ENCODE measurements around the gene PCSK9. TPM values are rescaled to one million over a fixed set of nuclear protein-coding genes. Genes with fewer than 3 reads are reported as not detected.
A peak's percentile ranks its signal among the peaks of the same experiment; 100 is the strongest.
"Not testable (repeated sequence)": the region's sequence is repeated elsewhere in the genome, so short reads cannot be mapped to it uniquely, and the experiment has no call there.

Gene PCSK9
- total RNA-seq, 4 donors from 2014 or later: 0.13 to 0.64 (median 0.23) TPM; not detected in 1

GRCh38 chr1:55015731-55016620, 23.4 kb upstream of the PCSK9 start:
- Histone ChIP-seq H3K9me3 (no peaks in the 10 kb centered on the region), H3K36me3 (no peaks in the 10 kb centered on the region), H3K4me3 (no peak overlapping the region), H3K4me1 (no peaks in the 10 kb centered on the region), H3K27me3 (peaks cover 67% of the 10 kb centered on the region), H3K27ac (no peak overlapping the region)
- no peak for TF ChIP-seq CTCF (IDR thresholded peaks at IDR 0.05)
- TF ChIP-seq POLR2AphosphoS5 (IDR thresholded peaks at IDR 0.05): no peak
- no peak for TF ChIP-seq EP300 (IDR thresholded peaks at IDR 0.05)
- no peak for TF ChIP-seq POLR2A (IDR thresholded peaks at IDR 0.05)
- no peak for ATAC-seq
- 56 to 72% methylated on average over 6 to 7 of the region's 12 CpGs for WGBS, 2 donors (ENCODE audit: low coverage in 1 of 2)

DNA sequence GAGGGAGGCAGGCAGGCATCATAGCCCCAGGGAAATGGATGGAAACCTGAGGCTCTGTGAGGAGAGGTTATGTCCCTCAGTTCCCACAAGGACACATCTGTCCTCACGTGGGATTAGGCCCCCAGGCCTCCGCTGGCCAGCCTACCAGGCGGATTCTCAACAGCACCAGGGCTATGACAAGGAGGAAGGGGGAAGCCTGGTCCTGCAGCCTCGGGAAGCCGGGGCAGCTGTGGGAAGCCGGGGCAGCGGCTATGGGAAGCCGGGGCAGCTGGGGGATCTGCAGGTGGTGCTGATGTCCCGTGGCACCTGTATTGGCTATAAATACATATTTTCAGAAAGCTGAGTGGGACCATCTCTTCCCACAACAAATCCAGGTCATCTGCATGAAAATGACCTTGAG, 21.0 kb upstream of the PCSK9 start:
- 83 to 87% methylated on average over 6 to 7 of the region's 9 CpGs for WGBS, 2 donors (ENCODE audit: low coverage in 1 of 2)
- Histone ChIP-seq H3K27me3 (peaks cover 57% of the 10 kb centered on the region), H3K27ac (no peak overlapping the region), H3K4me3 (no peak overlapping the region), H3K36me3 (no peaks in the 10 kb centered on the region), H3K9me3 (no peaks in the 10 kb centered on the region), H3K4me1 (no peaks in the 10 kb centered on the region)
- TF ChIP-seq POLR2AphosphoS5 (IDR thresholded peaks at IDR 0.05) (no peak), CTCF (IDR thresholded peaks at IDR 0.05) (no peak), POLR2A (IDR thresholded peaks at IDR 0.05) (no peak), EP300 (IDR thresholded peaks at IDR 0.05) (no peak)
- ATAC-seq: no peak

- peak; percentile 98 for ATAC-seq
- 31 to 37% methylated on average over 6 to 9 of the region's 15 CpGs for WGBS, 2 donors (ENCODE audit: low coverage in 1 of 2)
These were observed 17.3 kb upstream of the PCSK9 start for GRCh38 chr1:55021942-55022546.

DNA sequence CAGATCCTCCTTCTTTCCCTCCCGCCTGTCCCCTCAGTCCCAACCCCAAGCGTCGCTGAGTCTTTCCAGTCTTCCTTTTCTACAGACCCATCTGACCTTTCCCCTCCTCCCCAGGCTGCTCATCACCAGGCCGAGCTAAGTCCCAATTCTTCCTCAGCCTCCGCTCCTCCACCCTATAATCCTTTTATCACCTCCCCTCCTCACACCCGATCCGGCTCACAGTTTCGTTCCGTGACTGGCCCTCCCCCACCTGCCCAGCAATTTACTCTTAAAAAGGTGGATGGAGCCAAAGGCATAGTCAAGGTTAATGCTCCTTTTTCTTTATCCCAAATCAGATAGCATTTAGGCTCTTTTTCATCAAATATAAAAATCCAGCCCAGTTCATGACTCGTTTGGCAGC, 15.2 kb upstream of the PCSK9 start:
- 72 to 78% methylated on average over 9 of the region's 10 CpGs for WGBS, 2 donors (ENCODE audit: low coverage in 1 of 2)
- H3K27ac ChIP-seq, ATAC-seq, H3K36me3 ChIP-seq, H3K9me3 ChIP-seq, H3K4me1 ChIP-seq, H3K4me3 ChIP-seq: not testable (repeated sequence)
- peaks cover 15% of the 10 kb centered on the region for H3K27me3 ChIP-seq

More at GRCh38 chr1:55021942-55022546, 17.3 kb upstream of the PCSK9 start:
- Histone ChIP-seq H3K4me1 (no peaks in the 10 kb centered on the region), H3K27ac (no peak overlapping the region), H3K36me3 (no peaks in the 10 kb centered on the region), H3K4me3 (no peak overlapping the region), H3K27me3 (peaks cover 31% of the 10 kb centered on the region), H3K9me3 (no peaks in the 10 kb centered on the region)
- TF ChIP-seq POLR2AphosphoS5 (IDR thresholded peaks at IDR 0.05) (no peak), EP300 (IDR thresholded peaks at IDR 0.05) (no peak), CTCF (IDR thresholded peaks at IDR 0.05) (peak in 3 of 4 experiments; percentile 63 to 81 (median 72)), POLR2A (IDR thresholded peaks at IDR 0.05) (no peak)

DNA sequence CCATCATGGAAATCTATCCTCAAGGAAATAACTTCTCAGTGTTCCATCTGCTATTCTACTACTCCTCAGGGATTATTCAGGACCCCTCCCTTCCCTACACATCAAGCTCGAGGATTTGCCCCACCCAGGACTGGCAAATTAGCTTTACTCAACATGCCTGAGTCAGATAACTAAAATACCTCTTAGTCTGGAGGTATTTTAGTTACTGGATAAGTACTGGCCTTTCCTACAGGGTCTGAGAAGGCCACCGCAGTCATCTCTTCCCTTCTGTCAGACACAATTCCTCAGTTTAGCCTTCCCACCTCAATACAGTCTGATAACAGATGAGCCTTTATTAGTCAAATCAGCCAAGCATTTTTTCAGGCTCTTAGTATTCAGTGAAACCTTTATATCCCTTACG, 12.7 kb upstream of the PCSK9 start:
- not testable (repeated sequence) for H3K9me3 ChIP-seq, H3K4me1 ChIP-seq, H3K36me3 ChIP-seq, H3K27ac ChIP-seq, ATAC-seq, H3K4me3 ChIP-seq
- peaks cover 20% of the 10 kb centered on the region for H3K27me3 ChIP-seq
- 67 to 72% methylated on average over 2 to 3 of the region's 3 CpGs for WGBS, 2 donors (ENCODE audit: low coverage in 1 of 2)

DNA sequence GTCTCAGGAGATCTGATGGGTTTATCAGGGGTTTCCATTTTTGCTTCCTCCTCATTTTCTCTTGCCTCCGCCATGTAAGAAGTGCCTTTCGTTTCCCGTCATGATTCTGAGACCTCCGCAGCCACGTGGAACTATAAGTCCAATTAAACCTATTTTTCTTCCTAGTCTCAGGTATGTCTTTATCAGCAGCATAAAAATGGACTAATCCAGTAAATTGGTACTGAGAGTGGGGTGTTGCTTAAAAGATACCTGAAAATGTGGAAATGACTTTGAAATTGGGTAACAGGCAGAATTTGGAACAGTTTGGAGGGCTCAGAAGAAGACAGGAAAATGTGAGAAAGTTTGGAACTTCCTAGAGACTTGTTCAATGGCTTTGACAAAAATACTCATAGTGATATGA, 8.2 kb upstream of the PCSK9 start:
- whole genome bisulfite sequencing, 2 donors (ENCODE audit: low coverage in 1 of 2): 97% methylated on average over 5 of the region's 5 CpGs; no CpG with 5 or more reads in 1 of the 2 donors

More for the DNA sequence above, 8.2 kb upstream of the PCSK9 start:
- H3K4me3 ChIP-seq, H3K36me3 ChIP-seq, ATAC-seq, H3K9me3 ChIP-seq, H3K27ac ChIP-seq, H3K4me1 ChIP-seq: not testable (repeated sequence)
- peaks cover 44% of the 10 kb centered on the region for H3K27me3 ChIP-seq
